CD4-positive, alpha-beta T cell (primary cell): ENCODE measurements around the gene MFAP4. TPM values are rescaled to one million over a fixed set of nuclear protein-coding genes. Genes with fewer than 3 reads are reported as not detected.

ENCODE experiments used
- ATAC-seq: fragments of 200-7000 bp; cut with Tn5 transposase; one replicate; pipeline ENCODE4 v1.10.0; 2022; ENCODE audit warnings: mild to moderate bottlenecking; ENCODE audit not compliant: poor library complexity
- CTCF ChIA-PET: fragments of 350-600 bp; sonication (Branson Sonifier 250); formaldehyde crosslinking; loops from one replicate; lab custom pipeline; 2021; ENCODE audit warnings: antibody characterized with exemption, inconsistent platforms; lab: Charles Lee
- POLR2A ChIA-PET: fragments of 350-600 bp; sonication (Branson Sonifier 250); formaldehyde crosslinking; loops from one replicate; lab custom pipeline; 2021; ENCODE audit warnings: antibody characterized with exemption, inconsistent platforms; lab: Charles Lee
- DNase-seq, 14 experiments: peaks; one replicate each; pipeline ENCODE4 v3.0.0-alpha.2; 2013 to 2020; ENCODE audit warnings: mixed read lengths in 2 of 14
- H3K27ac ChIP-seq, 2 donors: one replicate each; pipeline versions ENCODE4 v1.5.1 to v1.7.0; 2013; ENCODE audit warnings: low read length in 2 of 2, low read depth in 1 of 2, mild to moderate bottlenecking in 1 of 2
- H3K27me3 ChIP-seq, 2 experiments: 1 replicate in 1 of 2; 2 replicates in 1 of 2; pipeline versions ENCODE4 v1.6.1 to v1.7.0; 2013; ENCODE audit warnings: low read length in 2 of 2, control low read depth in 1 of 2, mild to moderate bottlenecking in 1 of 2, moderate library complexity in 1 of 2; ENCODE audit not compliant: insufficient read depth in 2 of 2, control insufficient read depth in 1 of 2
- H3K36me3 ChIP-seq: one replicate; pipeline ENCODE4 v1.6.1; 2013; ENCODE audit warnings: low read length, control low read depth; ENCODE audit not compliant: insufficient read depth
- H3K4me1 ChIP-seq: one replicate; pipeline ENCODE4 v1.6.1; 2013; ENCODE audit warnings: low read length, control low read depth; ENCODE audit not compliant: insufficient read depth
- H3K4me3 ChIP-seq: one replicate; pipeline ENCODE4 v1.5.1; 2013; ENCODE audit warnings: mild to moderate bottlenecking, low read length, moderate library complexity
- H3K9me3 ChIP-seq, 2 experiments: 1 replicate in 1 of 2; 2 replicates in 1 of 2; pipeline versions ENCODE4 v1.6.1 to v1.7.0; 2013; ENCODE audit warnings: low read length in 2 of 2, mild to moderate bottlenecking in 2 of 2, control low read depth in 1 of 2, moderate library complexity in 1 of 2; ENCODE audit not compliant: control insufficient read depth in 1 of 2, insufficient read depth in 1 of 2
- H3K27ac Mint-ChIP-seq: one replicate; pipeline ENCODE4 v1.8.0; 2020; ENCODE audit warnings: mixed read lengths
- H3K27me3 Mint-ChIP-seq: one replicate; pipeline ENCODE4 v1.8.0; 2021; ENCODE audit warnings: mixed read lengths
- H3K36me3 Mint-ChIP-seq: one replicate; pipeline ENCODE4 v1.8.0; 2021; ENCODE audit warnings: low read depth, mixed read lengths
- H3K4me1 Mint-ChIP-seq: one replicate; pipeline ENCODE4 v1.8.0; 2021; ENCODE audit warnings: low read depth, mixed read lengths
- H3K4me3 Mint-ChIP-seq: one replicate; pipeline ENCODE4 v1.8.0; 2020; ENCODE audit warnings: mild to moderate bottlenecking, mixed read lengths
- H3K9me3 Mint-ChIP-seq: one replicate; pipeline ENCODE4 v1.8.0; 2020; ENCODE audit warnings: mixed read lengths
- intact Hi-C, 2 experiments: fragments of 100-400 bp; cut with DNase I in 1 of 2; cut with micrococcal nuclease in 1 of 2; formaldehyde crosslinking; loops; one replicate each; pipeline versions ENCODE4 v1.15.1 to v1.9.0; 2023 to 2025; cut with DNase I, micrococcal nuclease
- total RNA-seq, 174 experiments: library from RNA in 2 of 174; stranded (reverse) in 2 of 174; gene quantifications; one replicate each; pipeline ENCODE4 v1.2.3 and lab custom pipeline; 2021 to 2026
- TF ChIP-seq, protein P1 (sequence below): fragments of 200-600 bp; IDR thresholded peaks from one replicate; pipeline ENCODE4 v1.8.0; 2022; ENCODE audit warnings: antibody characterized with exemption, mild to moderate bottlenecking

MFAP4 gene
- total RNA-seq, 2 experiments from 2014 or later: not detected

GRCh38 chr17:19339341-19339815 lies 47.6 kb downstream of the MFAP4 start:
- DNase-seq: no peak
- intact Hi-C loops: no loop called here
- Histone ChIP-seq H3K9me3 (no peaks in the 10 kb centered on the region), H3K36me3 (no peaks in the 10 kb centered on the region), H3K27me3 (peaks cover 5 to 9% of the 10 kb centered on the region in 2 experiments), H3K4me3 (no peak overlapping the region), H3K27ac (no peak overlapping the region), H3K4me1 (no peaks in the 10 kb centered on the region)
- no peak overlapping the region for H3K4me3 Mint-ChIP-seq
- no peak for ATAC-seq
- no peaks in the 10 kb centered on the region for H3K36me3 Mint-ChIP-seq
- POLR2A ChIA-PET: no interaction called here
- TF ChIP-seq, protein P1, sequence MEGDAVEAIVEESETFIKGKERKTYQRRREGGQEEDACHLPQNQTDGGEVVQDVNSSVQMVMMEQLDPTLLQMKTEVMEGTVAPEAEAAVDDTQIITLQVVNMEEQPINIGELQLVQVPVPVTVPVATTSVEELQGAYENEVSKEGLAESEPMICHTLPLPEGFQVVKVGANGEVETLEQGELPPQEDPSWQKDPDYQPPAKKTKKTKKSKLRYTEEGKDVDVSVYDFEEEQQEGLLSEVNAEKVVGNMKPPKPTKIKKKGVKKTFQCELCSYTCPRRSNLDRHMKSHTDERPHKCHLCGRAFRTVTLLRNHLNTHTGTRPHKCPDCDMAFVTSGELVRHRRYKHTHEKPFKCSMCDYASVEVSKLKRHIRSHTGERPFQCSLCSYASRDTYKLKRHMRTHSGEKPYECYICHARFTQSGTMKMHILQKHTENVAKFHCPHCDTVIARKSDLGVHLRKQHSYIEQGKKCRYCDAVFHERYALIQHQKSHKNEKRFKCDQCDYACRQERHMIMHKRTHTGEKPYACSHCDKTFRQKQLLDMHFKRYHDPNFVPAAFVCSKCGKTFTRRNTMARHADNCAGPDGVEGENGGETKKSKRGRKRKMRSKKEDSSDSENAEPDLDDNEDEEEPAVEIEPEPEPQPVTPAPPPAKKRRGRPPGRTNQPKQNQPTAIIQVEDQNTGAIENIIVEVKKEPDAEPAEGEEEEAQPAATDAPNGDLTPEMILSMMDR: no peak
- H3K27me3 Mint-ChIP-seq: peaks cover 44% of the 10 kb centered on the region
- CTCF ChIA-PET: interaction anchor here (1.0 kb wide), 1 partner anchor 24 kb away, joined by 3 read pairs; no protein-coding TSS in a partner anchor
- no peaks in the 10 kb centered on the region for H3K9me3 Mint-ChIP-seq
- no peaks in the 10 kb centered on the region for H3K4me1 Mint-ChIP-seq
- no peak overlapping the region for H3K27ac Mint-ChIP-seq

GRCh38 chr17:19338031-19338990 lies 48.7 kb downstream of the MFAP4 start:
- H3K4me1 Mint-ChIP-seq: no peaks in the 10 kb centered on the region
- Histone ChIP-seq H3K27me3 (peaks cover 5 to 9% of the 10 kb centered on the region in 2 experiments), H3K9me3 (no peaks in the 10 kb centered on the region), H3K27ac (no peak overlapping the region), H3K4me1 (no peaks in the 10 kb centered on the region), H3K4me3 (no peak overlapping the region), H3K36me3 (no peaks in the 10 kb centered on the region)
- H3K27ac Mint-ChIP-seq: no peak overlapping the region
- ChIA-PET CTCF (interaction anchor here (0.6 to 1.3 kb wide), 6 partner anchors 21 to 108 kb away, joined by 3 to 4 read pairs (median 3); no protein-coding TSS in a partner anchor), POLR2A (interaction anchor here (1.2 kb wide), 1 partner anchor 118 kb away, joined by 3 read pairs; no protein-coding TSS in a partner anchor)
- DNase-seq (peak; percentile 50 to 83 (median 60)), ATAC-seq (peak; percentile 91)
- TF ChIP-seq, protein P1: peak; percentile 67
- no peaks in the 10 kb centered on the region for H3K9me3 Mint-ChIP-seq
- intact Hi-C loops: no loop called here
- H3K4me3 Mint-ChIP-seq: no peak overlapping the region
- H3K36me3 Mint-ChIP-seq: no peaks in the 10 kb centered on the region
- H3K27me3 Mint-ChIP-seq: peaks cover 44% of the 10 kb centered on the region

GRCh38 chr17:19337712-19338023 lies 49.3 kb downstream of the MFAP4 start:
- DNase-seq (peak in 1 of 14 experiments; percentile 6), ATAC-seq (peak; percentile 21)
- POLR2A ChIA-PET: no interaction called here
- CTCF ChIA-PET: interaction anchor here (1.0 to 1.3 kb wide), 5 partner anchors 22 to 109 kb away, joined by 3 to 4 read pairs (median 3); no protein-coding TSS in a partner anchor
- H3K4me1 ChIP-seq: no peaks in the 10 kb centered on the region
- H3K9me3 ChIP-seq: no peaks in the 10 kb centered on the region
- TF ChIP-seq, protein P1: no peak
- peaks cover 5 to 9% of the 10 kb centered on the region in 2 experiments for H3K27me3 ChIP-seq
- intact Hi-C loops: no loop called here
- Mint-ChIP-seq H3K27ac (no peak overlapping the region), H3K4me1 (no peaks in the 10 kb centered on the region), H3K27me3 (peaks cover 44% of the 10 kb centered on the region), H3K9me3 (no peaks in the 10 kb centered on the region), H3K4me3 (no peak overlapping the region), H3K36me3 (no peaks in the 10 kb centered on the region)
- H3K36me3 ChIP-seq: no peaks in the 10 kb centered on the region
- H3K4me3 ChIP-seq: no peak overlapping the region
- no peak overlapping the region for H3K27ac ChIP-seq
